GM21528 (cell line): ENCODE results near the gene CDC42EP3.

ENCODE experiments used
- ATAC-seq: cut with Tn5 transposase; IDR thresholded peaks from one replicate; pipeline ENCODE4 v1.9.1; 2021; ENCODE audit warnings: mild to moderate bottlenecking, moderate library complexity; ENCODE audit not compliant: unreplicated experiment, low FRiP score

Gene CDC42EP3

GRCh38 chr2:37622450-37623100, 48.9 kb downstream of the CDC42EP3 start:
- no peak for ATAC-seq

GRCh38 chr2:37621199-37621598, 50.2 kb downstream of the CDC42EP3 start:
- ATAC-seq: no peak

DNA sequence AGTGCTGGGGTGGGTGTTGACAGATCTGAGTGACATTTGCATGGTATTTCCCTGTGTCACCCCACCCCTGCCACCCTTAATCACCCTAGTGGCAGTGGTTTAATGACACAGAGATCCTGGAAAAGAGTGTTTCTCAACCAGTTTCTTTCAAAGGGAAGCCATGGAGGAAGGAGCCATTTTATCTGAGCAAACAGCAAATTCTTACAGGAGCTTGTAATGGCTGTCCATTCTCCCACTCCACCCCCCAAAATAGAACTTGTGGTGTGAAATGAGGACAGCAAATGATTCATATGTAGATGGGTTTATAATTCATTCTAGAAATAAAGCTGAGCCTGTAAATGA, 51.5 kb downstream of the CDC42EP3 start:
- ATAC-seq: no peak

DNA sequence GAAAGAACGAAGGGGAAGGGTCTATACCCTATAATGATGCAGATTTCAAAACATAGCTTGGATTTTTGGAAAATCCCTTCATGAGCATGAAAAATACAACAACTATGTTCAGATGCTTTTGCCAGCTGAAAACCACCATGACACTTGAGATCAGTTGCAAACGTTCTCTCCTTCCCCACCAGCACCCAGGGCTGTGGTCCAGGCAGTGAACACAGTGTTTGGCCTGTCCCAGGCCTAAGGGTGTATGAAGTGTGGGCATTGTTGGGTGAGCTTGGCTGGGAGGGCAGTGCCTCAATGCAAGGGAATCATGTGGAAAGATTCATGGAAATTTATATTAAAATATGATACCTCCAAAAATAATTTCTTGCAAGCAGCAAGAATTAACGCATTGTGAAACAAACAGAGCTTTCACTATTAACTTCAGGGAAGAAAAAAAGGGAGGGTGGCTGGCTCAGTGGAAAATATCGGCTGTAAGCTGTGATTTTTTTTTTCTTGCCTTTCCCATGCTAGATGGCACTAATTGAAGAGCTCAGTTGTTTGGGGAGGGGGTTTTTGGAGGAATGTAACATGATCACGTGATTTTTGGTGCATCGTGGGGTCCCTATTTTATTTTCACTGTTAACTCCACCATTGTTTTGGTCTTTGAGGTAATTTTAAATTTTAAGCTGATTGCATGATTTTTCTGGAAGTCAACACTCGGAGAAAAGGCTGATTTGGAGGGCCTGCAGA, 52.0 kb downstream of the CDC42EP3 start:
- no peak for ATAC-seq

GRCh38 chr2:37618326-37618725, 53.1 kb downstream of the CDC42EP3 start:
- ATAC-seq: no peak

- no peak for ATAC-seq
These were observed 54.1 kb downstream of the CDC42EP3 start for GRCh38 chr2:37617119-37617892.

- ATAC-seq: no peak
These were observed 54.8 kb downstream of the CDC42EP3 start for GRCh38 chr2:37616677-37617005.

GRCh38 chr2:37615804-37616676, 55.4 kb downstream of the CDC42EP3 start:
- no peak for ATAC-seq

DNA sequence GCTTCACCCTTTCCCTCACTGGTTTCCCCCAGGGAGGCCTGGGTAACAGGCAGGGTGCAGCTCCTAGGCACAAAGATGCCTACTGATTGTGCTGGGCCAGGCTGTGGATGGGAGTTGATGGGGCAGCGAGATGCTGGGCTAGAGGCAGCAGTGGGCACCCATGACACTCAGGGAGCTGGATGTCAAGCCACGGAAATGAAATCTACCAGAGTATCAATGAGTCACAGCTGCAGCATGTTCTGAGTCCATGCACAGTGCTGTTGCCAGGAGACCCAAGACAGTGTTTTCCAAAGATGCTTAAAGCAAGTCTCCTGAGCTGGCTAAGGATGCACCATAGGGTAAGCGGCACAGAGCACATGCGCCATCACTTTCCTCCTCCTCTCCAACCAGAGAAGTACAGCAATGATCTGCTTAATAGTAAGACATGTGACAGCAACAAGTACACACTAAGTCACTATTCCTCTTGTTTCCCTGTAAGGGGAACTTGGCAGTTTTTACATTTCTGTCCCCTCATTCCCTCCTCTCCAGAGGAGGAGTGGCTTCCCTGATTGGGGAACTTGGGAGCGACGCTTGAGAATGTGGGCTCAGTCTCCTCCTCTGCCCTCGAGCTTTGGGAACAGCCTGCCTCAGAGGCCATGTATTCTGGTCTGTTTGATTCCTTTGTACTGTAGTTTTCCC, 57.2 kb downstream of the CDC42EP3 start:
- no peak for ATAC-seq

DNA sequence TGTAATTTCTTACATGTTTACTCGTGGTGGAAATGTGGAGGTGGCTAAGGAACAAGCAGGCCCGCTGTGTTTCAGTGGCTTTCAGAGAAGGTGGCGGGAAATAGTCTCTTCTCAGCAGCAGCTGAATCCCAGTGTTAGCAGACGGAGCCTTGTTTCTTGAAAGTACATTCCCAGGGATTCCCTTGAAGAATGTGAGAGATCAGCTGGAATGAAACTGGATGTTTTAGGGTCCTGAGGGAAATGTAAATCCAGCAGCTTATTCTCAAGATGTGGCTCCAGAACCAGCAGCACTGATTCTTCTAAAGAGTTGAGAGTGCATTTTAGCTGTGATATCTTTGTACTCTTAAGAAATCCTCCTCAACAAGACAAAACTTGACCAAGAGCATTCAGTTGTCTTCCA, 59.1 kb downstream of the CDC42EP3 start:
- no peak for ATAC-seq

GRCh38 chr2:37610638-37611289, 60.7 kb downstream of the CDC42EP3 start:
- ATAC-seq: no peak

DNA sequence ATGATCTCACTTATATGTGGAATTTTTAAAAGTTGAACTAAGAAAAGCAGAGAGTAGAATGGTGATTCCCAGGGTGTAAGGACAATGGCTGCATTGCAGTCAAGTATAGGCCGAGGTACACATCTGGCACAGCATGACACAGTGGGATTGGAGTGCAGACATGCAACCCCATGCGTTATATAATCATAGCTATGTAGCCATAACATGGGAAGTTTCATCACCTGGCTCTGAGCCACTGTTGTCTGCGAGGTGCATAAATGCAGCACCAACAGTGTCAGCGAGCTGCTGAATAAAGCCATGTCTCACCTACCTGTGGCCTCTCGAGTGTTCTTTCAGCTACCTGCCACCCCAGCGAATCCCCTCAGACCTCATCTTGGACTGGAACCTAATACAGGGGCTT, 61.7 kb downstream of the CDC42EP3 start:
- ATAC-seq: no peak

DNA sequence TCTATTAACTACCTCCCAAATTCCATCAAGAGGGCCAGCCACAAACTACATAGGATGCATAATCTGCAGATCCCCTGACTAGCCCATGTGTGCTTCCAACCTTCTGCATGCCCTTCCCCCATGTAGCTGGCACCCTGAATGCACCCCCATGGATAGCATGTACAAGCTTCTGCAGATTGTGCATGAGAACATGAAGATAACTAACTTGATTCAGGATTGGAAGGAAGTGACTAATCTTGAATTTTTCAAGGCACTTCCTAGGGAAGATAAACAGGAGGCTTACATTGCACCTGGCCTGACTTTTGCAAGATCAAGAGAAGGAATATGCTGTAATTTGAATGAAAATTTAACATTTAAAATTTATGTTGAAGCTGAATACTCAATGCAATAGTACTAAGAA, 66.7 kb downstream of the CDC42EP3 start:
- no peak for ATAC-seq

GRCh38 chr2:37602702-37603101, 68.7 kb downstream of the CDC42EP3 start:
- no peak for ATAC-seq

GRCh38 chr2:37602040-37602439, 69.4 kb downstream of the CDC42EP3 start:
- ATAC-seq: no peak

DNA sequence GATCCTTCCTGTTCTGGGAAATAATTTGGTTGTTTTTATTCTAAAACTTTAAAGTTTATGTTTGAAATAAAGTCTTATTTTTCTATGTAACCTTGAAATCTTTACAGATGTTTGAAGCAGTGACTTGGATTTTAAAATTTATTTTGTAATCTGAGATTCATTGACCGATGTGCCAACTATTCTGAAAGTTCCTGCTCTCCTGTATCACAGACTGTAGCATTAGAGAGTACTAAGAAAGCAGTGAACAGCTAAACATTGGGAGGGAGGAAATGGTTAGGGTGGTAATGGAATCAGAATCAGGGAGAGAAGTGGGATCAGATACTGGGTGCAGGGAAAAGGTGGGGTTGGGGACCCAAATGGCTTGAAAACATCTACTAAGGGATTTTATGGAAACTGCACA, 69.9 kb downstream of the CDC42EP3 start:
- no peak for ATAC-seq

DNA sequence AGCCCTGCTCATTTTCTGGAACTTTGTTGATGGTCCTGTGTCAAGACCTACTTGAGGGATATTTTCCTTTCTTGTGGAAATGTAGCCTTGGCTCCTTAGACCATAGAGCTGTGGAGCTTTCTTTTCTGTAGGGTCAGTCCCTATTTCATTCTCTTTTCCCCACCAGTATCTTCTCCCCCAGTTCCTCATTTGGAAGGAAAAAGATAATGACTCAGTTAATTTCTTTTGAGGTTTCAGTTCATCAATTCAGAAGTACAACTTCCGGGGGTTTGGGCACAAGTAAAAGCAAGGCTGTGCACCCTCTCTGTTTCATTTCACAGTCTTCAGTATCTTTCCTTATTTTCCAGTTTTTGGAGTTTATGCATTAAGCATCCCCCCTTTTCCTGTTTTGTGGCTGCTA, 70.7 kb downstream of the CDC42EP3 start:
- ATAC-seq: no peak

- ATAC-seq: no peak
These were observed 71.5 kb downstream of the CDC42EP3 start for GRCh38 chr2:37599688-37600525.

- no peak for ATAC-seq
These were observed 77.7 kb downstream of the CDC42EP3 start for GRCh38 chr2:37593694-37594093.
